Fibroblast of skin of abdomen (primary cell): ENCODE data around the gene BLOC1S4.
A peak's percentile ranks its signal among the peaks of the same experiment; 100 is the strongest.
"Not testable (repeated sequence)": the region's sequence is repeated elsewhere in the genome, so short reads cannot be mapped to it uniquely, and the experiment has no call there.

Source experiments
- DNase-seq: peaks from one replicate; pipeline ENCODE4 v3.0.0-alpha.2; 2013

The BLOC1S4 gene

DNA sequence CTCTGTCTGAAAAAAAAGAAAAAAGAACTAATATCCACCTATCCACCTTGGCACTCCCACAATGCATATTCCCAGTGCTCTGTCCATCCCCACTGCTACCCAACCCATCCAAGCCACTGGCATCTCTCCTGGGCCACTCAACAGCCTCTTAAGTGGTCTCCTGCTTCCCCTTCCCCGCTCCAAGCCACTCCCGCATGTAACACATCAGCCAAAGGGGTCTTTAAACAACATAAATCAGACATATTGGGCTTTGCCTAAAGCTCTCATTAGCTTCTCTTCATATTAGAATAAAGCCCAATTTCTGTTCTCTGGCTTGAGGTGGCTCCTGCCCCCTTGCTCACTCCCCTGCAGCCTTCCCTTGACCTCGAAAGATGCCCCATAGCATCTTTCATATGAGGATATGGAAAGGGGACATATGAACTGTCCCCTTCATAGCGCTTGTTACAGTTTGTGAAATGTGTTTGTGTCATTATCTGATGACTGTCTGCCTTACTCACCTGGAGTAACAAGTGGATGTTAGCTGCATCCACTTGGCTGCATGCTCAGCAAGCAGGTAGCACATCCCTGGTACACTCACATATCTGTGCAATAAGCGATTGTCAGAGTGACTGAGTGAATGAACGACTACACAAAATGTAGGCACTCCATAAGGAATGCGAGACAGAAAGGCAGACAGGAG is 3.1 kb downstream of the BLOC1S4 start:
- DNase-seq: no peak

DNA sequence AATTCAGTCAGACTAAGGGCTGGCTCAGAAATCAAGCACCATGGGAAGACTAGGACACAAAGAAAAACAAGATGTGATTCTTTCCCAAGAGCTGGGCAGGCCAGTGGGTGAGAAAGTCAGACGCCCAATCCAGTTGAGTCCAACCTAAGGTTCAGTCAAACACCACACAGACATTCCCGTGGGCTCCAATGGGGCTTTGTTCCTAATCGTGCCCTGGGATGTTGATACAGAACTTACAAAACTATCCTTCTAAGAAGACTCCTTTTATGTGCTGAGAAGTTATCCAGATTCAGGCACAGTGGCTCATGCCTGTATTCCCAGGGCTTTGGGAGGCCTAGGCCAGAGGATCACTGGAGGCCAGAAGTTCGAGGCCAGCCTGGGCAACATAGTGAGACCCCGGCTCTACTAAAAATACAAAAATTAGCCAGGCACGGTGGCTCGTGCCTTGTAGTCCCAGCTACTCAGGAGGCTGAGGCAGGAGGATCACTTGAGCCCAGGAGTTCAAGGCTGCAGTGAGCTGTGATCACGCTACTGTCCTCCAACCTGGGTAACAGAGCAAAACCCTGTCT is 3.7 kb downstream of the BLOC1S4 start:
- DNase-seq: no peak

DNA sequence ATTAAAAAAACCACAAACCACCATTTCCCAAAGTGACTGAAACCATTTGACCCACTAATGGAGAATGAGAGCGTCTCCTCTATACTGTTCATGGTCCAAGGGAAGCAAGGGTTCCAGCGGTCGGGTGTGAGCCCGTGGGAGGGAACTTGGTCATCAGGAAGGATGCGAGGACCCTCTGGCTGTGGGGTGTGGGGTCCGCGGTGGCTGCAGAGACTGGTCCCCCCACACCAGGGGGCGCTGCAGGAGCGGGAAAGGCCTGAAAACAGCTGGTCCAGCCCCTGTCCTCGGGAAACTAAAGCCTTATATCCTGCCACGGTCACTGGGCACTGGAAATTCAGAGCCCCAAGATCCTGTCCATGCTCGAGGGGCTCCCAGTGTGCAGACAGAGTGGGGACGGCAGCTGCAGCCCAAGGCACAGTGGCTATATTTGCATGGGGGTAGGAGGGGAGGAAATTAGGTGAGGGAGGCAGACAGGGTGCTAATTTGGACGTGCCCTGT is 4.3 kb downstream of the BLOC1S4 start:
- peak; percentile 71 for DNase-seq

DNA sequence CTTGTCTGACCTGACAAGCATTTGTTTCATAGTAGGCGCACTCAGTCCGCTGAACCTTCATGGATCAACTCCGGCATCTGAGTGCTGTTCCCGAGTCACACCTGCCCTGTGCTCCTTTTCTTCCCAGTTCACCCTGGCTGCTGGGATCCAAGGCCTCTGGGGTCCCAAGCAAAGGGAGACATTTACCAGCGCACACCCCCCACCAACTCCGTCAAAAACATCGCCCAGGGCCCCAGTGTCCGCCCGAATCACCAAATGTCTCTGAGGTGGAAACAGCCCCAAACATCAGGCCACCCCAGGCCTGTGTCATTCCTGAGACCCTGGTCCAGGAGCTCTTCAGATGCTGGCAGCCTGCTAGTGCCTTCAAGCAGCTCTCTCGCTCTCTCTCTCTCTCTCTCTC is 5.1 kb downstream of the BLOC1S4 start:
- DNase-seq: no peak

DNA sequence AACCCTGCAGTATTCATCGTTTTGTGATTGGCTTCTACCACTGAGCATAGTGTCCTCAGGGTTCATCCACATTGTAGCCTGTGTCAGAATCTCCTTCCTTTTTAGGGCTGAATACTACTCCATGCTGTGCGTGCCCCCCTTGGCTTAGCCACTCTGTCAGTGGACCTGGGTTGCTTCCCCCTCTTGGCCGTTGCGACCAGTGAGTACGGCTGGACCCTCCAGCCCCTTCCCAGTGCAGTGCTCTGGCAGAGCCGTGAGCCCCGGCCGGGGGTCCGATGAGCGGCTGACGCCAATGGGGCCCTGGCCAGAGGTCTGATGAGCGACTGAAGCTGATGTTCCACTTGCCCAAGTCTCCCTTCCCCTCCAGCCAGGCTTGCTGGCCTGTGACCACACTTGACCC is 6.9 kb downstream of the BLOC1S4 start:
- DNase-seq: no peak

DNA sequence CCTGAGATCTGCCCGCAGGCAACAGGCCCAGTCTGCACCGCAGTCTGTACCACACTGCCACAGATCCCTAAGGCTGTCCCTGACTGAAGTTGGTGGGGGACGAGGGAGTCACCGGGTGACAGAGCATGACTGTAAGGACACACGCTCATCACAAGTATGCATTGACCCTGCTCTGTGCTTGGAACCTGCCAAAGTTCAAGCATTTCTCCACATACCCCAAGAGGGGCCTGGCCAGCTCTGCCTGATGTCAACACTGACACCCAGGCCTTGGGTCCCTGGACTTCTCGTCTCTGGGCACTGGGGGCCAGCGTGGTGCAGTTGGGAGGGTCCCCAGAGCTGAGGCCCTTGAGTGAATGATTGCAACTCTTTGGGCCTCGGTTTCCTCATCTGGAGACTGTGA is 7.9 kb downstream of the BLOC1S4 start:
- DNase-seq: no peak

DNA sequence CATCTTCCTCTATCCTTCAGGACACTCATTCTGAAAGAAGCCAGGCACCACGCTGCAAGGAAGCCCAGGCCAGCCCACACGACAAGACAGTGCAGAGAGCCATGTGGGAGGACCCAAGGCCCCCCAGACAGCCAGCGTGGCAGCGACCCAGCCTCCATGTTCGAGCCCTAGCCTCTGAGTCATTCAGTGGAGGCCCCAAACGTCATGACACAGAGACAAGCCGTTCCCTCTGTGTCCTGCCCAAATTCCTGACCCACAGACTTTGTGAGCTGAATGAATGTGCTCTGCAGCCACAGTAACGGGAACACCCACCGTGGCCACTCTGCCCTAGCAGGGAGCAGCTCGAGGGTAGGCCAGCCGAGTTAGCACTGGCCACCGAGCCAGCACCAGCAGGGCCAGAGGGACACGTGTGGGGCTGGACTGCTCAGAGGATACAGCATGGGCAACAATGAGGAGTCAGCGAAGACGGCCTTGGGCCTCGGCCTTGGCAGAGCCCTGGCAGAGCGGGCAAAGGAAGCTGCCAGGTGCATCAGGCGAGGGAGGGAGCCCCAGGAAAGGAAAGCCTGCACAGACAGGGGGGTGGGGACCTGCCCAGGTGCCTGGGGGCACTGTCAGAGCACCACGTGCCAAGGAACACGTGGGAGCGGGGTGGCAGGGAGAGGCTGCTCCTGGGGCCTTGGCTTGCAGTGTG is 8.6 kb downstream of the BLOC1S4 start:
- DNase-seq: peak; percentile 36

DNA sequence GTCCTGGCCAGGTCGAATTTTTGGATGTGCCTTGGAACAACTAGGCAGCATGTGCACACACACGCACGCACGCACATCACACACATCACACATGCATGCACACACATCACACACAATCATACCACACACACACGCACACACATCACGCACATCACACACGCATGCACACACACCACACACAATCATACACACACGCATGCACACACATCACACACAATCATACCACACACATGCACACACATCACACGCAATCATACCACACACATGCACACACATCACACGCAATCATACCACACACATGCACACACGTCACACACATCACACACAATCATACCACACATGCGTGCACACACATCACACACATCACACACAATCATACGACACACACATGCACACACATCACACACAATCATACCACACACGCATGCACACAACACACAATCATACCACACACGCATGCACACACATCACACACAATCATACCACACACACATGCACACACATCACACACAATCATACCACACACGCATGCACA is 9.5 kb downstream of the BLOC1S4 start:
- DNase-seq: not testable (repeated sequence)

DNA sequence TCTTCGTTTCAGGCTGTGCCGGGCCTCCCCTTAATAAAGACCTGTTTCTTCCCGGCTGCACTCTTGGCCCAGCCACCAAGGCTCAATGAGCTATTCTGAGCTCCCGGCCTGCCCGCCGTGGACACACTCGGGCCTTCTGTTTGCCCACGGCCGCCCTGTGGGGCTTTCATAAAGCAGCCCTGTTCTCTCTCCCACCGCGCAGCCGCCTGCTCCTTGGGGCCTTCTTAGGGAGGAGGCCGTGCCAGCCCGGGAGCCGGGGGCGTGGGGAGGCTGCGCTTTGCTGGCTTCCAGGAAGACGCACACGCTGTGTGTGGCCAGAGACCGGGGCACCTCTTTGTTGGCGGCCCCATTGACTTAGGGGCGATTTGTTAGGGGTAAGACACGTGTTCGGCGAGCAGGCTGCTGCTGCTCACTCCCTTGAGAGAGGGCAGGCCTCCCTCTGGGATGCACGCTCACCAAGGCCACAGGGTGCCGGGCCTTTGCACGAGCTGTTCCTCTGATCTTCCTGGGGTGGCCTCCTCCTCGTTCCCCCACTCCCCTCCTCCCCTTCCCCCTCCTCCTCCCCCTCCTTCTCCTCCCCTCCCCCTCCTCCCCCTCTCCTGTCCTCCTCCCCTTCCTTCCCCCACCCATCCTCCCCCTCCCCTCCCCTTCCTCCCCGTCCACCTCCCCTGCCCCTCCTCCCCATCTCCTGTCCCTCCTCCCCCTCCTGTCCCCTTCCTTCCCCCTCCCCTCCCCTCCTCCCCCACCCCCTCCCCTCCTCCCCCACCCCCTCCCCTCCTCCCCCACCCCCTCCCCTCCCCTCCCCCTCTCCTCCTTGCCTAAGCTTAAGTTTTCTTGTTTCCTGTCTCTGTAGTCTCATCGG is 11.3 kb downstream of the BLOC1S4 start:
- DNase-seq: peak; percentile 27

DNA sequence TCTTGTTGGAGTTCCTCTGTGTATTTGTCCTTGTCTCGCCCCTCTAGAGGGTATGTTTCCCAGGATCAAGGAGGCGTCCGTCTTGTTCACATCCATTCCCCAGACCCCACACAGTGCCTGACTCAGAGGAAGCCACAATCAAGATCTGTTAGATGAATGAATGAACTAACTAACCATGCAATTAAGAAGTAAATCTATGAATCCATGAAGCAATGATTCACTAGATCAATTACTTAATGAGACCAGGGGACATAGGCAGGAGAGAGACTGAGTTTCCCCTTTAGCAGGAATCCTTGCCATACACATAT is 11.9 kb downstream of the BLOC1S4 start:
- DNase-seq: peak; percentile 31

DNA sequence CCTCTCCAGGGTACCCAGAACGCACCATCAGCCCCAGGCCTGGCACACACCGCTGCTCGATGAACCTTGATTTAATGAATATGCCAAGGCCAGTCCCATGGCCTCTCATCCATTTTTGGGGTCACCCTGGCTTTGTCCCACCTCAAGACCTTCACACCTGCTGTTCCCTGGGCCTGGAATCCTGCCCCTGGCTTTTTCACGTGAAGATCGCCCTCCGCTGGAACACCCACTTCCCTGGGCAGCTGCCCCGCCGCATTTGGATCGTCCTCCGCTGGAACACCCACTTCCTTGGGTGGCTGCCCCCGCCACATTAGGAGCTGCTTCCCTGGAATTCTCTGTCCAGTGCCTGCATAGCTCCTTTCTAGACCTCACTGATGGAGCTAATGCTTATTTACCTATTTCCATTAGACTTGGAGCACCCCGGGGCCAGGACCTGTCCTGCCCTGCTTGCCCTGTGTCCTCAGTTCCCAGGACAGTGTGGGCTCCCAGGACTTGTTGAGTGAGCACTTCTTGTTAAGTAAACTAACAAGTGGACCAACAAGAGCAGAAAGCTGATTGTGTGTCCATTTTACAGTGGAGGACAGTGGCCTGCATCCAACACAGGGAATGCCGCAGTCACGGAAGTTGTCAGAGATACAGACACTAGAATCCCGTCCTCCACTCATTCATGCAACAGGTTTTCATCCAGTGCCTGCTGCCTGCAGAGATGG is 12.5 kb downstream of the BLOC1S4 start:
- no peak for DNase-seq

DNA sequence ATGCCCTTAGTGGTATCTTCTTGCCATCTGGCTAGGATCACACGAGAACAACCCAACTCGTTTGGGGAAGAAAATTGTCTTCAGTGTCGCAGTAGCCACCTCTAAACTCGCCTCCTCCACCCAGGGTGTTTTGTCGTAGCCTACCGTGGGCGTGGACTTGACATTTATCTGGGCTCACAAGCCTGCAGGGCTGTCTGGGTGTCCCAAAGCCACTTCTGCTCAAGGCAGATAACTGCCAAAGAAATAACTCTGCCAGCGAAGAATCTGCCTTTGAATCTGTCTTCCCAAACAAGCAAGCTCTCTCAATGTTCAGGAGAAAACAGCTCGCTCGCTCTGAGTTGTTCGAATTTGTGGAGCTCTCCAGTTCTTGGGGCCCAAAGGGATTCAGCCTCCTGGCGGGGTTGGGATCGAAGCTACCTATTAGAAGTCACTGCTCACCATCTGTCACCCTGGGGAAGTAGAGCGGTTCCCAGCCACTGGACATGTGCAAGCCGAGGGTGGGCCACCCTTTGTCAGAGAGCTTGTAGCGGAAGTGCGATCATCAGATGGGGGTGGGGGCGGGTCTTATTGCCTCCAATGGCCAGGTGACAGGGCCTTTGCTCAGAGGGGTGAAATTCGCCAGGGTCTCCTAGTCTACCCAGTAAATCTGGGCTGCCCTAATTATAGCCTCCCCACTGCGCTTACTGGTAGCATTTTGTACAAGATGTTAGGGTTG is 14.8 kb downstream of the BLOC1S4 start:
- no peak for DNase-seq

DNA sequence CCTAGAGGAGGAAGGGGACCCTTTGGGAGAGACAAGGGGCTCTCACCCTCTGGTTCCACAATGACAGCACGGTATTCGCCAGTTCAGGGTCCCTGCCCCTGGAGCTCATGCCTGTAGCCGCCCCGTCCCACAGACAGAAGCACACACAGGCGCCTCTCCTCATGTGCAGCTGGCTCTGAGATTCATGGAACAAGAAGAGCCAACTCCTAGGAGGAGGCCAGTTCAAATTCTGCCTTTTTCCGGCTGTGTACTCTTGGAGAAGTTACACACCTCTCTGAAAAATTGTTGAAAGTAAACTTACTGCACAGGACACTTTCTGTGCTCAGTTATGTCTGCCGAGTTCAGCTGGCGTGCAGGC is 15.3 kb downstream of the BLOC1S4 start:
- no peak for DNase-seq

DNA sequence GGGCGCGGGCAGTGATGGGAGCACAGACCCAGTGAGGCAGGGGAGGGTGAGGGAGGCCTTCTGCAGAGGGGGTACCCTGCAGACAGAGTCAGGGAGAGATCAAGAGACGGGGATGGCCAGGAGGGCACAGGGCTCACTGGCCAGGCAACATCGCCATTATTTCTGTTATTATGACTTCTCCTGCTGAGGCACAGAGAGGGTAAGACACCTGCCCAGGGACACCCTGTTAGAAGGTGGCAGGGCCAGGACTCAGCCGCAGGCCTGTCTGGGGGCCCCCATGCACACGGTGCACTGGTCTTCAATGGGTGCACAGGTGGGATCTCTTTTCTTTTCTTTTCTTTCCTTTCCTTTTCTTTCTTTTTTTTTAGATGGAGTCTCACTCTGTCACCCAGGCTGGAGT is 15.8 kb downstream of the BLOC1S4 start:
- no peak for DNase-seq

DNA sequence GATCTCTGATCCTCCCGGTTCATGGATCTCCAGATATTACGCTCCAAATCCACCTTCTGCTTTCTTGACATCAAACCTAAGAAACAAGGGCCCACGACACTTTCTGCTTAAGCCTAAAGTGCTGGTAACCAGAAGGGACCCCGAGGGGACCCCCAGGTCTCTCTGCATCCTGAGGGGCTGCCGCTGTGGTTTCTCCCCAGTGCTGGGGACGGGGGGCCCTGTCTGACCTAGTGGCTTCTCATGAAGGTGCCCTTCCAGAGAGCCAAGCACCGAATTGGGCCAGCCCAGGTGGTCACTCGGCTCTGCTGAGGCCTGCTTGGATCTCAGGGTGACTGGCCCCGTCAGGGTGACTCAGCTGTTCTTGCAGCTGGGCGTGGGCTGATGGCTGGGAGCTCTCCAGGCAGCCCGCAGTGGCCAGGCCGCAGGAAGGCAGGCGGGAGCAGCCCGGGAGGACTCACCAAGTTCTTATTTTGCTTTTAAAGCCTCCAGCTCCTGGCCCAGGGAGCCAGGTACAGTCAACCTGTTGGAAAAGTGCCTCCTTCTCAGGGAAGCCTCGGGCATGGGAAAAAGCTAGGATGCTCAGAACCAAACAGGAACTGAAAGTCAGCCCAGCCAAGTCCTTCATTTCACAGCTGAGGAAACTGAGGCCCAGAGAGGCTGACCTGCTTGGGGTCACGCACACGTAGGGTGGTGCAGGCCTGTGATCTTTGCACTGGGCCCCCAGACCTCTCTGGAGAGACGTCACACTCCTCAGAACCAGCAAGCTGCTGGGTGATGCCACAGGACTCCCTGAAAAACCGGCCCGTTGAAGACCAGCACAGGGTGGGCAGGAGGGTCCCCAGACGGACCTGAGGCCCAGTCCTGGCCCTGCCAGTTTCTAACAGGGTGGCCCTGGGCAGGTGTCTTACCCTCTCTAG is 16.7 kb downstream of the BLOC1S4 start:
- peak; percentile 65 for DNase-seq

DNA sequence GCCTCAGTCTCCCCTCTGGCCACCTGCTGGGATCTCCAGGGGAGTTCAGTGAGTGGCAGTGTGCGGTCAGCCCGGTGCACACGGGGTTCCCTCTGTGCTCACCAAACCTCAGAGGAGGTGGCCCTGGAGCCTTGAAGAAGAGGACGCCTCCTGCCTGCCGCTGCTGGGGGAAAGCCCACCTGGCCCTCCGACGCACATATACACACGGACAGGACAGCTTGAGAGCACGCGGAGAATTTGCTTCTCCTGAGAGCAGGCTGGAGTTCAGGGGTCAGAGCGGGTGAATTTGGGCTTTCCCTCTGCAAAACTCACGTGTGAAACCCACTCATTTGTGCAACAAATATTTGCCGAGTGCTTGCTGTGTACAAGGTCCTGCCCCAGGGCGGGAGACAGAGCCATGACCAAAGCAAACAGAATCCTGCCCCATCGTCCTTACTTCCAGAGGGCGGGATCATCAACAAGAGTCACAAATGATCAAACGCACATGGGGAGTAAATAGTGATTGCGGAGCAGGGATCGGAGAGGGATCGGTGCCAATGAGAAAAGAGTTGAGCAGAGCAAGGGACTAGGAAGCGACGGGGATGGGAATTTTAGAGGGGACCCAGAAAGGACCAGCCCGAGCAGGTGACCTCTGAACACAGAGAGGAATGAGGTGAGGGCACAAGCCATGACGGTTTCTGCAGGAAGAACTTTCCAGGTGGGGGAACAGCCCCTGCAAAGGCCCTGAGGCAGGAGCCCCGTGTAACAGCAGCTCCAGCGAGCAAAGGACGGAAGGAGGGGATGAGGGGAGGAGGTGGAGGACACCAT is 17.6 kb downstream of the BLOC1S4 start:
- no peak for DNase-seq

DNA sequence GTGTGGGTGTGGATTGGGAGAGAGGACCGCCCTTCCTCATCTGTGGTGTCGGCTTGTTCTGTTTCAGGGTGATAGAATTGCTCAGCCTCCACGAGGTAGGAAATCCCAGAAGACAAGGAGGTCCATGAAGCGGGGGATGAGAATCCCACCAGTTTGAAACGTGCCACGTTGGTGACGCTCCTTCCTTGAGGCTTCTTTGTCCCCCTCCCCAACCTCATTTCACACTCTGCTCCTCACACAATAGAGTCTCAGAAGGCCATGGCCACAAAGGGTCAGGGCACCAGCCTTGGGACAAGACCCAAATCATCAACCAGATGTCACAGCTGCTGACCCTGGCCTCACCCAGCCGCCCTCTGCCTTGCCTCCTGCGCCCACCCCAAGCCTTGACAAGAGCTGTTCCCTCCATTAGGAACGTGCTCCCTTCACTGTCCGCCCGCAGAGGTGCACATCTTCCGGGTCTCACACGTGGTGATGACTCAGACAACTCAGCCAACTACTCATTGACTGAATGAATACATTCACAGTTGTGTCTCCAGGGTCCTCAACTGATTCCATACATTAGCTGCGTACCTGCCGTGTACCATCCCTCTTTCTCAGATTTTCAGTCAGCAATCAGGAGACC is 18.3 kb downstream of the BLOC1S4 start:
- DNase-seq: no peak

DNA sequence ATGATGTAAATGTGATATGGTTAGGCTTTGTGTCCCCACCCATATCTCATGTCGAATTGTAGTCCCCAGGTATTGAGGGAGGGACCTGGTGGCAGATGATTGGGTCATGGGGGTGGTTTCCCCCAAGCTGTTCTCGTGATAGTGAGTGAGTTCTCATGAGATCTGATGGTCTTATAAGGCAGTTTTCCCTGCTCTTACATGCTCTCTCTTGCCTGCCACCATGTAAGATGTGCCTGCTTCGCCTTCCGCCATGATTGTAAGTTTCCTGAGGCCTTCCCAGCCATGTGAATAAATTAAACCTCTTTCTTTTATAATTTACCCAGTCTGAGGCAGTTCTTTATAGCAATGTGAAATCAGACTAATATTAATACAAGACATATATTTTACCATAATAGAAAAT is 23.9 kb downstream of the BLOC1S4 start:
- no peak for DNase-seq

DNA sequence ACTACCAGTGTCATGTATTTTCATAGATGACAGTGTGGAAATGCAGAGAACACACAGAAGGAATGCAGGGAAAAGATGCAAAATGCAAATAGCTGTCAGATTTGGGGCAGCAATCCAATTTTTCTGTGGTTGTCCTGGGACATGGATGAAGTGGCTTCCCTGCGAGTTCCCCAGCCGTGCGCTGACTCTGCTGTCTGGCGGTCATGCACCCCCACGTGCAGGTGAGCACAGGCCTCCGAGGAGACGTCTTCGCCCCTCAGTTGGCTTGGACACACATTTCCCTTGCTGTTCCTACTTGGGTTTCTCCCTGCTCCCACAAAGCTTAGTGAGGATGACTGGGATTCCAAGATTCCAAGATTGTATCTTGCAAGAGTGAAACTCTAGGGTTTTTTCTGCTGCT is 24.4 kb downstream of the BLOC1S4 start:
- no peak for DNase-seq
